ENCODE data around the gene CAPN8. TPM values are rescaled to one million over a fixed set of nuclear protein-coding genes. Genes with fewer than 3 reads are reported as not detected.

The CAPN8 gene
- total RNA-seq, 1 experiment from 2014 or later = 94.7 TPM

DNA sequence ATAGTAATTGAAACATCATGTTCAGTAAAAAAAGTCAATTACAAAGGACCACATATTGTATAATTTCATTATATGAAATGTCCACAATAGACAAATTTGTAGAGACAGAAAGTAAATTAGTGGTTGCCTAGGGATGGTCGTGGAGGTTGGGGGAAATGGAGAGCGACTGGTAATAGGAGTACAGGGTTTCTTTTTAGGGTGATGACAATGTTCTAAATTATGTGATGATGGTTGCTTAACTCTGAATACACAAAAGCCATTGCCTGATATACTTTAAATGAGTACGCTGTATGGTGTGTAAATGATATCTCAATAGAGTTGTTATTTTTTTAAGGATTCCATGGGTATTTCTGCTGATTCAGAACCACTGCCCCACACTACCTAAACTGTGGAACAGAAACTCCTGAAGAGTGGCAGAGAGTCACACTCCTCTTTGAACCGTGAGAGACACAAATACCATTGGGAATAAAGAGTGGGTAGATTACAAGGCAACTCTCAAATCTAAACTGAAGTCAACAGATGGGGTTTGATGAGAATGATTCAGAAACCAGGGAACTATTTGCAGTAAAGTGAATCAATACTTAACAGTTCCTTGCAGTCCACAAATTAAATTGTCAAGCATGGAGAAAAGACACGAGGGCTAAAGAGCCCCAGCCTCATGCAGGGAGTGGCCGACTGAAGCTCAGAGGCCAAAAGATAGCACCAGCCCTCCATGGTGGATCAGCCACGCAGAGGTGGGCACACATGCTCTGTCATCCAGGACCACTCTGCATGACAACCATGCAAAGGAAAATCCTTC, 118.0 kb downstream of the CAPN8 start:
- CTCF ChIA-PET = no interaction called here
- Histone ChIP-seq H3K4me2 (no peak overlapping the region), H3K9me3 (ENCODE audit: insufficient read depth, low read depth) (no peaks in the 10 kb centered on the region), H3K27me3 (ENCODE audit: insufficient read depth, low read depth) (no peaks in the 10 kb centered on the region), H3K27ac (no peak overlapping the region), H3F3A (ENCODE audit: insufficient read depth, low read depth) (no peaks in the 10 kb centered on the region), H3K79me2 (ENCODE audit: low read depth) (no peaks in the 10 kb centered on the region), H3K4me3 (no peak overlapping the region), H4K20me1 (ENCODE audit: insufficient read depth) (no peaks in the 10 kb centered on the region; the same call in 1 of the 2 replicates), H2AFZ (no peak overlapping the region), H3K4me1 (replicated peaks; ENCODE audit: insufficient read depth) (no peaks in the 10 kb centered on the region), H3K36me3 (ENCODE audit: low read depth) (peaks cover 14% of the 10 kb centered on the region; the same call in 1 of the 2 replicates), H3K9me2 (ENCODE audit: insufficient read depth) (no peaks in the 10 kb centered on the region)
- BruUV-seq (replicated peaks) = no TSS peak
- intact Hi-C loops (cut with micrococcal nuclease; ENCODE audit: unreplicated experiment) = no loop called here
- POLR2A ChIA-PET (ENCODE audit: unreplicated experiment) = no interaction called here
- TF ChIP-seq, protein P1, sequence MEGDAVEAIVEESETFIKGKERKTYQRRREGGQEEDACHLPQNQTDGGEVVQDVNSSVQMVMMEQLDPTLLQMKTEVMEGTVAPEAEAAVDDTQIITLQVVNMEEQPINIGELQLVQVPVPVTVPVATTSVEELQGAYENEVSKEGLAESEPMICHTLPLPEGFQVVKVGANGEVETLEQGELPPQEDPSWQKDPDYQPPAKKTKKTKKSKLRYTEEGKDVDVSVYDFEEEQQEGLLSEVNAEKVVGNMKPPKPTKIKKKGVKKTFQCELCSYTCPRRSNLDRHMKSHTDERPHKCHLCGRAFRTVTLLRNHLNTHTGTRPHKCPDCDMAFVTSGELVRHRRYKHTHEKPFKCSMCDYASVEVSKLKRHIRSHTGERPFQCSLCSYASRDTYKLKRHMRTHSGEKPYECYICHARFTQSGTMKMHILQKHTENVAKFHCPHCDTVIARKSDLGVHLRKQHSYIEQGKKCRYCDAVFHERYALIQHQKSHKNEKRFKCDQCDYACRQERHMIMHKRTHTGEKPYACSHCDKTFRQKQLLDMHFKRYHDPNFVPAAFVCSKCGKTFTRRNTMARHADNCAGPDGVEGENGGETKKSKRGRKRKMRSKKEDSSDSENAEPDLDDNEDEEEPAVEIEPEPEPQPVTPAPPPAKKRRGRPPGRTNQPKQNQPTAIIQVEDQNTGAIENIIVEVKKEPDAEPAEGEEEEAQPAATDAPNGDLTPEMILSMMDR (conservative IDR thresholded peaks at IDR 0.05) = no peak
- no peak for TF ChIP-seq EZH2 (IDR thresholded peaks at IDR 0.05; ENCODE audit: low read depth)
- no peak for DNase-seq

GRCh38 chr1:223545343-223545742, 120.2 kb downstream of the CAPN8 start:
- Histone ChIP-seq H3K4me2 (no peak overlapping the region), H3K27me3 (ENCODE audit: insufficient read depth, low read depth) (no peaks in the 10 kb centered on the region), H3K9me3 (ENCODE audit: insufficient read depth, low read depth) (no peaks in the 10 kb centered on the region), H3F3A (ENCODE audit: insufficient read depth, low read depth) (no peaks in the 10 kb centered on the region), H2AFZ (no peak overlapping the region), H3K9me2 (ENCODE audit: insufficient read depth) (no peaks in the 10 kb centered on the region), H3K4me1 (replicated peaks; ENCODE audit: insufficient read depth) (no peaks in the 10 kb centered on the region), H4K20me1 (ENCODE audit: insufficient read depth) (no peaks in the 10 kb centered on the region; the same call in 1 of the 2 replicates), H3K79me2 (ENCODE audit: low read depth) (no peaks in the 10 kb centered on the region), H3K4me3 (no peak overlapping the region), H3K27ac (no peak overlapping the region), H3K36me3 (ENCODE audit: low read depth) (peaks cover 18% of the 10 kb centered on the region; the same call in 1 of the 2 replicates)
- no peak for DNase-seq
- CTCF ChIA-PET = no interaction called here
- no TSS peak for BruUV-seq (replicated peaks)
- no peak for TF ChIP-seq EZH2 (IDR thresholded peaks at IDR 0.05; ENCODE audit: low read depth)
- TF ChIP-seq, protein P1 (conservative IDR thresholded peaks at IDR 0.05) = no peak
- intact Hi-C loops (cut with micrococcal nuclease; ENCODE audit: unreplicated experiment) = no loop called here
- POLR2A ChIA-PET (ENCODE audit: unreplicated experiment) = interaction anchor here (0.7 kb wide), 1 partner anchor 410 kb away, joined by 14 read pairs; no protein-coding TSS in a partner anchor

DNA sequence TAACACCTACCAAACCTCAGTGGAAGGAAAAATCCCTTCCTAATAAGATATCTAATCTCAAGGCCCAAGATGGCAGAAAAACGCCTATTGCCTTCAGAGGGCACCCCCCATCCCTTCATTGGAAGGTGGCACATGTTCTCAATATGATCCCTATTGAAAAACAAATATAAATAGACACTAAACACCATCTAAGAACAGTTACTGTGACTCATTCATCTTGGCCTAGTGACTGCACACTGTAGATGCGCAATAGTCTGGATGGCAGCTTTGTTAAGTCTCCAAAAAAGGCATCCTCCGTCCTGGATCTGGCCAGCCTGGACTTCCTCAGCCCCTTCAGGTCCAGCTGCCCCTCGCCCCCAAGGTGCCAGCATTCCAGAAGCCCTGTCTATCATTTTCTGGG, 121.9 kb downstream of the CAPN8 start:
- no peaks in the 10 kb centered on the region; the same call in 1 of the 2 replicates for H4K20me1 ChIP-seq (ENCODE audit: insufficient read depth)
- BruUV-seq (replicated peaks) = no TSS peak
- DNase-seq = no peak
- H3F3A ChIP-seq (ENCODE audit: insufficient read depth, low read depth) = no peaks in the 10 kb centered on the region
- no peaks in the 10 kb centered on the region for H3K9me2 ChIP-seq (ENCODE audit: insufficient read depth)
- TF ChIP-seq, protein P1 (conservative IDR thresholded peaks at IDR 0.05) = no peak
- TF ChIP-seq EZH2 (IDR thresholded peaks at IDR 0.05; ENCODE audit: low read depth) = no peak
- ChIA-PET POLR2A (ENCODE audit: unreplicated experiment) (no interaction called here), CTCF (no interaction called here)
- no peaks in the 10 kb centered on the region for H3K27me3 ChIP-seq (ENCODE audit: insufficient read depth, low read depth)
- intact Hi-C loops (cut with micrococcal nuclease; ENCODE audit: unreplicated experiment) = no loop called here
- no peak overlapping the region for H2AFZ ChIP-seq
- H3K27ac ChIP-seq = no peak overlapping the region
- peaks cover 18% of the 10 kb centered on the region; the same call in 1 of the 2 replicates for H3K36me3 ChIP-seq (ENCODE audit: low read depth)
- H3K79me2 ChIP-seq (ENCODE audit: low read depth) = no peaks in the 10 kb centered on the region
- H3K9me3 ChIP-seq (ENCODE audit: insufficient read depth, low read depth) = no peaks in the 10 kb centered on the region
- no peaks in the 10 kb centered on the region for H3K4me1 ChIP-seq (replicated peaks; ENCODE audit: insufficient read depth)
- H3K4me2 ChIP-seq = no peak overlapping the region
- no peak overlapping the region for H3K4me3 ChIP-seq

Measured in PC-9 (cell line).